NB4 (cell line): ENCODE results near the gene RBBP8.
A peak's percentile ranks its signal among the peaks of the same experiment; 100 is the strongest.

Source experiments
- DNase-seq: peaks from one replicate; pipeline ENCODE4 v3.0.0; 2010; ENCODE audit warnings: low read depth
- H3K4me3 ChIP-seq: one replicate; pipeline ENCODE4 v1.5.1; 2011; ENCODE audit warnings: mild to moderate bottlenecking, low read depth, low read length, moderate library complexity
- MYC ChIP-seq: IDR thresholded peaks from 2 replicates; pipeline ENCODE4 v1.6.1; 2011; ENCODE audit warnings: low read depth, low read length
- POLR2A ChIP-seq: IDR thresholded peaks from 2 replicates; pipeline ENCODE4 v1.6.1; 2011; ENCODE audit warnings: mild to moderate bottlenecking; ENCODE audit not compliant: insufficient read length; ENCODE audit errors: extremely low read depth
- TF ChIP-seq, protein P1 (sequence below): IDR thresholded peaks from 2 replicates; pipeline ENCODE4 v1.6.1; 2011; ENCODE audit warnings: low read depth, low read length
- TF ChIP-seq, protein P2 (sequence below): IDR thresholded peaks from one replicate; pipeline ENCODE4 v1.5.1; 2012; ENCODE audit warnings: low read depth, low read length

Gene RBBP8

DNA sequence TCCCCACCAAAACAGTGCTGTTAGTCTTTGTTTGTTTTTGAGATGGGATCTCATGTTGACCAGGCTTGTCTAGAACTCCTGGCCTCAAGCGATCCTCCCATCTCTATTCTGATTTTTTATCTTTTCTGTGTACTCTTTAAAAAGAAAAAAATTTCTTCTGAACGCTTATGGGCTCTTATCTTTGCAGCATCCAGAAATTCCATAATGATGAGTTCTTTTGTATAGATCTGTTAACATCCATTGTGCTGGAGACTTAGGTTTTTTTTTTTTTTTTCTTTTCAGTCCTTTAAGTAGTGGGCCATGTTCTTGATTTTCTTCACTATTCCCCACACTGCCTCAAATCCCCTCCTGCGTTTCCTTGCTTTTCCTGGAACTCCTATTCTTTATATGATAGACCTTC is 31.0 kb downstream of the RBBP8 start:
- no peak for DNase-seq
- no peak overlapping the region for H3K4me3 ChIP-seq
- TF ChIP-seq, protein P1, sequence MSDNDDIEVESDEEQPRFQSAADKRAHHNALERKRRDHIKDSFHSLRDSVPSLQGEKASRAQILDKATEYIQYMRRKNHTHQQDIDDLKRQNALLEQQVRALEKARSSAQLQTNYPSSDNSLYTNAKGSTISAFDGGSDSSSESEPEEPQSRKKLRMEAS, result no peak
- TF ChIP-seq MYC (no peak), POLR2A (no peak)
- TF ChIP-seq, protein P2, sequence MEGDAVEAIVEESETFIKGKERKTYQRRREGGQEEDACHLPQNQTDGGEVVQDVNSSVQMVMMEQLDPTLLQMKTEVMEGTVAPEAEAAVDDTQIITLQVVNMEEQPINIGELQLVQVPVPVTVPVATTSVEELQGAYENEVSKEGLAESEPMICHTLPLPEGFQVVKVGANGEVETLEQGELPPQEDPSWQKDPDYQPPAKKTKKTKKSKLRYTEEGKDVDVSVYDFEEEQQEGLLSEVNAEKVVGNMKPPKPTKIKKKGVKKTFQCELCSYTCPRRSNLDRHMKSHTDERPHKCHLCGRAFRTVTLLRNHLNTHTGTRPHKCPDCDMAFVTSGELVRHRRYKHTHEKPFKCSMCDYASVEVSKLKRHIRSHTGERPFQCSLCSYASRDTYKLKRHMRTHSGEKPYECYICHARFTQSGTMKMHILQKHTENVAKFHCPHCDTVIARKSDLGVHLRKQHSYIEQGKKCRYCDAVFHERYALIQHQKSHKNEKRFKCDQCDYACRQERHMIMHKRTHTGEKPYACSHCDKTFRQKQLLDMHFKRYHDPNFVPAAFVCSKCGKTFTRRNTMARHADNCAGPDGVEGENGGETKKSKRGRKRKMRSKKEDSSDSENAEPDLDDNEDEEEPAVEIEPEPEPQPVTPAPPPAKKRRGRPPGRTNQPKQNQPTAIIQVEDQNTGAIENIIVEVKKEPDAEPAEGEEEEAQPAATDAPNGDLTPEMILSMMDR, result no peak

DNA sequence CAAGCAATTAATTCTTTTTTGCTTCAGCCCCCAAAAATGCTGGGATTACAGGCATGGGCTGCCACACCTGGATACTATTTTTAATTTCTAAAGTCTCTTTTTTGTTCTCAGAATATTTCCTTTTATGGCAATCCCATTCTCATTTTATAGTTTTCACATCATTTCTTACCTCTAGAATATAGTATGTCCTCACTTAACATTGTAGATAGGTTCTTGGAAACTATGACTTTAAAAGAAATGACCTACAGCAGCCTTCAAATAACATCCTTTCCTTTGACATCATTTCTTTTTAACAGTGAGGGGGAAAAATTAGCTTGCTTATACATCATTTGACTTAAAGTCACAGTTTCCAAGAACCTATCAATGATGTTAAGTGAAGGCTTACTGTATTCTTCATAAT is 31.6 kb downstream of the RBBP8 start:
- TF ChIP-seq MYC (no peak), POLR2A (no peak)
- TF ChIP-seq, protein P1, result no peak
- TF ChIP-seq, protein P2, result no peak
- H3K4me3 ChIP-seq, result no peak overlapping the region
- DNase-seq, result no peak

DNA sequence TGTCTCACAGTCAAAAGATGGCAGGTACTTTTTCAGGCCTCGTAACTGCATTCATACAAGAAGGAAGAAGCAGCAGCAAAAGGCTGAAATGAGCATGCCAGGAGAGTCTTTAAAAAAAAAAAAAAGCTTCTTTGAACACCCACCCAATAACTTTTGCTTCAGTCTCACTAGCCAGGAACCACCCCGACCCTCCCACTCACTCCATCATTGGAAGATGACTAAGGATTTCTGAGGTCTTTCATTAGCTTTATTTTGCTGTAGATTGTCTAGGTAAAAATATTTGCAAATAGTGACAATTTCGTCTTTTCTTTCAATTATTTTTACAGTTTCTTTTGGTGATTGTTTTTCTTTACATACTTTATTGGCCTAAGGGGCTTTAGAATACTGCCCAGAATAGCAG is 37.9 kb downstream of the RBBP8 start:
- TF ChIP-seq, protein P2, result no peak
- TF ChIP-seq POLR2A (no peak), MYC (no peak)
- H3K4me3 ChIP-seq, result no peak overlapping the region
- peak; percentile 11 for DNase-seq

DNA sequence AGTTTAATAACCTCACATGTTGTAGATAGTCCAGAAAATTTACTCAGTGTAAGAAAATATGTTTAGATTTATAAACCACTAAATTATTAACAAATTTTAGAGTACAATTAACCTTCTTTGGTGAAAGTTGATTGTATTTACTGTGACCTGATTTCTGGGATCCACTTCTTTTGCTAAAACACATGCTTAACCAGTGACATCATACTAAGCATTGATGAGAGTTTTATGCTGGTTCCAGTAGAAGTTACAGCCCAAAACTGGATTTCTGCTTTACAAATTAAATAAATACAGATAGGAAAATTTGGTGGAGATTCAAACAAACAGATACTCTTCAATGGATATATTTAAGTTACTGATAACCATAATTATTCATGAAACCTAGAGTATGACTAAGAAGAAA is 40.9 kb downstream of the RBBP8 start:
- no peak for TF ChIP-seq POLR2A
- H3K4me3 ChIP-seq, result no peak overlapping the region
- DNase-seq, result no peak

DNA sequence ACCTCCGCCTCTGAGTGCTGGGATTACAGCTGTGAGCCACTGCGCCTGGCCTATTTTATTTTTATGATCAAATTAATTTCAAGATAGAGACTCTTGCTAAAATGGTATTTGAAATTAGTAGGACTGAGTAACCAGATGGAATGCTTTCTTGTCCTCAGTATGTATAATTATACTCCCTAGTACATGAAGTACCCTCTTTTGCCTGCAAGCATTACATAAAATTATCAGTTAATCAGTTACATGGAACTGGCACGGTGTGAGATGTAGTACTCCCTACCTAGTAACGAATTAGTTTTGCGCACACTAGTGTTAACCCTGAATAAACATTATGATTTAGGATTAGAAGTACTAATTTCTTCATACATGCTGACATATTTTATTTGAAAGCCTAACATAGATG is 41.6 kb downstream of the RBBP8 start:
- DNase-seq, result no peak
- TF ChIP-seq MYC (no peak), POLR2A (no peak)
- TF ChIP-seq, protein P2, result no peak
- TF ChIP-seq, protein P1, result no peak
- no peak overlapping the region for H3K4me3 ChIP-seq

DNA sequence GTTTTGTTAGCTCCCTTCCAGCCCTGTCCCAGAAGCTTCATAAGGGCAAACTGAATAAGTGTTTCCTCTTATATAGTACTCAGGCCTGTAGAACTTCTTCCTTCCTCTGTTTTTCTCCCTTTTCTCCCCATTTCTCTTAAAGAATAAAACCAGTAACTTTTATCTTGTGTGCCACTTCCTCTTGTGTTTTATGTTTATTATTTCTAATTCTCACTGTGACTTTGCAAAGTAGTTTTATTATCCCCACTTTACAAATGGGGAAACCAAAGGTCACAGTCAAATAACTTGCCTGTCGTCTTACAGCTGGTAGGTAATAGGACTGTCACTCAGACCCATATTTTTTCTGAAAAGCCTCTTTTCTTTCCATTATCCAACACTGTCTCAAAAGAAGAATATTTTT is 42.4 kb downstream of the RBBP8 start:
- DNase-seq, result no peak
- TF ChIP-seq, protein P2, result no peak
- TF ChIP-seq, protein P1, result no peak
- TF ChIP-seq MYC (no peak), POLR2A (no peak)
- no peak overlapping the region for H3K4me3 ChIP-seq
